ENCODE data around the gene TCP11X1. TPM values are rescaled to one million over a fixed set of nuclear protein-coding genes. Genes with fewer than 3 reads are reported as not detected.
"Not testable (repeated sequence)": the region's sequence is repeated elsewhere in the genome, so short reads cannot be mapped to it uniquely, and the experiment has no call there.

The TCP11X1 gene
- total and polyA plus RNA-seq, 2 experiments from 2014 or later: not detected

DNA sequence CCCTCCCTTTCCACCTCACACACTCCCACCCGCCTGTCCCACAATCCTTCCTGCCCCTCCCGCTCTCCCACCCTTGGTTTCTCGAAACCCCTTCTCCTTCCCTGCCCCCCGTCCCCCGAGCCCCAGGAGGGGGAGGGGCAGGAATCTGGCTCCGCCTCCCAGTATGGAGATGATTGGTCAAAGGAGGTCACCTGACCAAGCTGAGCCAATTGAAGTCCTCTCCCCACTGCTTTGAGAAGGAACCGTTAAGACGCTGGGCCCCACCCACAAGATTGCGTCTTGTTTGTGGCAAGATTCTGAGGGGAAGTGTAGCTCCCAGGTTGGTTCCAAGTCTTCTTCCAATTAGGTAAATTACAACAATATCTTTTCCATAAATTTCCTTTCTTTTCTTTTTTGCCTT, 31.8 kb downstream of the TCP11X1 start, which contains the start of gene NXF2:
Gene NXF2 (plus strand): TSS at position 275 of the 400 bp plus-strand sequence. CDS start 59,912 bp downstream, outside the sequence.
- H4K20me1 ChIP-seq (replicated peaks; ENCODE audit: insufficient read depth); H3K4me1 Mint-ChIP-seq; H3K27ac Mint-ChIP-seq; H3K4me3 ChIP-seq; H3K36me3 Mint-ChIP-seq (ENCODE audit: low read depth); H2AFZ ChIP-seq; H3F3A ChIP-seq (replicated peaks; ENCODE audit: low read depth); H3K9me3 Mint-ChIP-seq; H3K4me2 ChIP-seq; H3K27me3 Mint-ChIP-seq (ENCODE audit: insufficient read depth, low read depth, poor library complexity); H3K4me1 ChIP-seq (ENCODE audit: insufficient read depth); H3K9me2 ChIP-seq (ENCODE audit: insufficient read depth); DNase-seq (ENCODE audit: low spot score); H3K4me3 Mint-ChIP-seq; H3K27me3 ChIP-seq (ENCODE audit: insufficient read depth); ATAC-seq; H3K27ac ChIP-seq (ENCODE audit: low read depth); H3K79me2 ChIP-seq (replicated peaks; ENCODE audit: insufficient read depth); H3K36me3 ChIP-seq (ENCODE audit: insufficient read depth): not testable (repeated sequence)

DNA sequence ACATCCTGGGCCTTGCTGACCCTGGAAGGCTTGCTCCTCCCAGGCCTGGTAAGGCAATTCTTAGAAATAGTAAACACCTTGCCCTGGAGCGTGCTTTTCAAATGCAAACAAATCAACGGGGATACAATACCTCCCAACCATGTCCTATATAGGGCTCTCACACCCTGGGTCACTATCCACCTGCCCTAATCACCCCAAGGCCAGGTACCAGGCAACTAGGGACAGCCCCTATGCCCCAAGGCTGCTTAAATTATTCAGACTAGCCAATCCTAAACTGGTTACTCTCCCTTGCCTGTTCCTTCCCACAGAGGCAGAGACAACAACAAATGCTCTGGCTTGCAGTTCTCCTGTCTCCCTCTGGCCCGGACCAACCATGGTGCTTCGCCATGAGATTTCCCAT, 57.1 kb downstream of the TCP11X1 start:
- H3K27ac ChIP-seq (ENCODE audit: low read depth); H3K4me3 ChIP-seq; H3K36me3 ChIP-seq (ENCODE audit: insufficient read depth); H3K4me2 ChIP-seq; H3K27me3 Mint-ChIP-seq (ENCODE audit: insufficient read depth, low read depth, poor library complexity); H2AFZ ChIP-seq; H3K27ac Mint-ChIP-seq; H4K20me1 ChIP-seq (replicated peaks; ENCODE audit: insufficient read depth); H3K4me3 Mint-ChIP-seq; H3K4me1 ChIP-seq (ENCODE audit: insufficient read depth); H3K4me1 Mint-ChIP-seq; H3K9me3 Mint-ChIP-seq; H3K79me2 ChIP-seq (replicated peaks; ENCODE audit: insufficient read depth); H3F3A ChIP-seq (replicated peaks; ENCODE audit: low read depth); H3K36me3 Mint-ChIP-seq (ENCODE audit: low read depth); DNase-seq (ENCODE audit: low spot score); H3K27me3 ChIP-seq (ENCODE audit: insufficient read depth); H3K9me2 ChIP-seq (ENCODE audit: insufficient read depth): not testable (repeated sequence)
- ATAC-seq: peak; percentile 96

Other genes starting within 250 kb of the TCP11X1 start
- gene TCEAL2, start 89.6 kb upstream of the TCP11X1 start, total RNA-seq (2014; rRNA removed; shearing (Covaris generic)): 9.1 and 12.3 TPM in 2 replicates
- gene TCEAL2, start 89.6 kb upstream of the TCP11X1 start, polyA plus RNA-seq (2016; fragmentation: Nextera tagmentation; extraction: Ambion mirVana): 45.9 and 46.6 TPM in 2 replicates
- gene TCEAL6, start 72.8 kb upstream of the TCP11X1 start, total RNA-seq (2014; rRNA removed; shearing (Covaris generic)): 0.24 and 4.2 TPM in 2 replicates
- 1.2 and 2.2 TPM in 2 replicates for gene TCEAL6, start 72.8 kb upstream of the TCP11X1 start, polyA plus RNA-seq (2016; fragmentation: Nextera tagmentation; extraction: Ambion mirVana)
- gene BEX5, start 59.3 kb upstream of the TCP11X1 start, total RNA-seq (2014; rRNA removed; shearing (Covaris generic)): 12.0 and 22.4 TPM in 2 replicates
- gene BEX5, start 59.3 kb upstream of the TCP11X1 start, polyA plus RNA-seq (2016; fragmentation: Nextera tagmentation; extraction: Ambion mirVana): 30.8 and 34.7 TPM in 2 replicates
- 0.14 TPM in 1 of 2 replicates, not detected in the other for gene NXF2, start 31.9 kb downstream of the TCP11X1 start, total RNA-seq (2014; rRNA removed; shearing (Covaris generic))
- gene NXF2, start 31.9 kb downstream of the TCP11X1 start, polyA plus RNA-seq (2016; fragmentation: Nextera tagmentation; extraction: Ambion mirVana): 0.40 TPM in 1 of 2 replicates, not detected in the other
- gene NXF2B, start 224.7 kb downstream of the TCP11X1 start, total RNA-seq (2014; rRNA removed; shearing (Covaris generic)): 0.14 and 0.85 TPM in 2 replicates
- 0.28 and 0.74 TPM in 2 replicates for gene NXF2B, start 224.7 kb downstream of the TCP11X1 start, polyA plus RNA-seq (2016; fragmentation: Nextera tagmentation; extraction: Ambion mirVana)